CD4-positive, alpha-beta T cell (primary cell): ENCODE measurements around the gene SLPI. TPM values are rescaled to one million over a fixed set of nuclear protein-coding genes. Genes with fewer than 3 reads are reported as not detected.

Experiments used
- ATAC-seq: fragments of 200-7000 bp; cut with Tn5 transposase; one replicate; pipeline ENCODE4 v1.10.0; 2022; ENCODE audit warnings: mild to moderate bottlenecking; ENCODE audit not compliant: poor library complexity
- CTCF ChIA-PET: fragments of 350-600 bp; sonication (Branson Sonifier 250); formaldehyde crosslinking; loops from one replicate; lab custom pipeline; 2021; ENCODE audit warnings: antibody characterized with exemption, inconsistent platforms; lab: Charles Lee
- POLR2A ChIA-PET: fragments of 350-600 bp; sonication (Branson Sonifier 250); formaldehyde crosslinking; loops from one replicate; lab custom pipeline; 2021; ENCODE audit warnings: antibody characterized with exemption, inconsistent platforms; lab: Charles Lee
- DNase-seq, 14 experiments: peaks; one replicate each; pipeline ENCODE4 v3.0.0-alpha.2; 2013 to 2020; ENCODE audit warnings: mixed read lengths in 2 of 14
- H3K27ac ChIP-seq, 2 donors: one replicate each; pipeline versions ENCODE4 v1.5.1 to v1.7.0; 2013; ENCODE audit warnings: low read length in 2 of 2, low read depth in 1 of 2, mild to moderate bottlenecking in 1 of 2
- H3K27me3 ChIP-seq, 2 experiments: 1 replicate in 1 of 2; 2 replicates in 1 of 2; pipeline versions ENCODE4 v1.6.1 to v1.7.0; 2013; ENCODE audit warnings: low read length in 2 of 2, control low read depth in 1 of 2, mild to moderate bottlenecking in 1 of 2, moderate library complexity in 1 of 2; ENCODE audit not compliant: insufficient read depth in 2 of 2, control insufficient read depth in 1 of 2
- H3K36me3 ChIP-seq: one replicate; pipeline ENCODE4 v1.6.1; 2013; ENCODE audit warnings: low read length, control low read depth; ENCODE audit not compliant: insufficient read depth
- H3K4me1 ChIP-seq: one replicate; pipeline ENCODE4 v1.6.1; 2013; ENCODE audit warnings: low read length, control low read depth; ENCODE audit not compliant: insufficient read depth
- H3K4me3 ChIP-seq: one replicate; pipeline ENCODE4 v1.5.1; 2013; ENCODE audit warnings: mild to moderate bottlenecking, low read length, moderate library complexity
- H3K9me3 ChIP-seq, 2 experiments: 1 replicate in 1 of 2; 2 replicates in 1 of 2; pipeline versions ENCODE4 v1.6.1 to v1.7.0; 2013; ENCODE audit warnings: low read length in 2 of 2, mild to moderate bottlenecking in 2 of 2, control low read depth in 1 of 2, moderate library complexity in 1 of 2; ENCODE audit not compliant: control insufficient read depth in 1 of 2, insufficient read depth in 1 of 2
- H3K27ac Mint-ChIP-seq: one replicate; pipeline ENCODE4 v1.8.0; 2020; ENCODE audit warnings: mixed read lengths
- H3K27me3 Mint-ChIP-seq: one replicate; pipeline ENCODE4 v1.8.0; 2021; ENCODE audit warnings: mixed read lengths
- H3K36me3 Mint-ChIP-seq: one replicate; pipeline ENCODE4 v1.8.0; 2021; ENCODE audit warnings: low read depth, mixed read lengths
- H3K4me1 Mint-ChIP-seq: one replicate; pipeline ENCODE4 v1.8.0; 2021; ENCODE audit warnings: low read depth, mixed read lengths
- H3K4me3 Mint-ChIP-seq: one replicate; pipeline ENCODE4 v1.8.0; 2020; ENCODE audit warnings: mild to moderate bottlenecking, mixed read lengths
- H3K9me3 Mint-ChIP-seq: one replicate; pipeline ENCODE4 v1.8.0; 2020; ENCODE audit warnings: mixed read lengths
- intact Hi-C, 2 experiments: fragments of 100-400 bp; cut with DNase I in 1 of 2; cut with micrococcal nuclease in 1 of 2; formaldehyde crosslinking; loops; one replicate each; pipeline versions ENCODE4 v1.15.1 to v1.9.0; 2023 to 2025; cut with DNase I, micrococcal nuclease
- total RNA-seq, 174 experiments: library from RNA in 2 of 174; stranded (reverse) in 2 of 174; gene quantifications; one replicate each; pipeline ENCODE4 v1.2.3 and lab custom pipeline; 2021 to 2026
- TF ChIP-seq, protein P1 (sequence below): fragments of 200-600 bp; IDR thresholded peaks from one replicate; pipeline ENCODE4 v1.8.0; 2022; ENCODE audit warnings: antibody characterized with exemption, mild to moderate bottlenecking

Gene SLPI
- total RNA-seq, 2 experiments from 2014 or later = not detected

DNA sequence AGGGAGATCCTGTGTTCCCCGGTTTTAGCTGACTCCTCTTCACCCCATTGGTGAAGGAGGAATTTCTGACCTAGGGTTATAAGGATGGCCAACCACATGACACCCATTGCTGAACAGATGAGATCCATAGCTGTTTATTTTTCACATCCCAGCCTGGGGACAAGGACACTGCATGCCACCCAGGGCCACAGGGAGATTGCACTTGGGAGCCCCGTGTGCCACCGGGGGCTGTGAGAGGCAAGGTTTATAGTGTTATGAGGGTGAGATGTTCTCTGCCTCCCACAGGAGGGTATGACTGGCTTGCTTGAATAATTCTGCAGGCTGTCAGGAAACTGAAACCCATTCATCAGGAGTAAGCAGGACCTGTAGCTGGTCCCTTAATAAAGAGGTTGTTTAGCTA lies 14.7 kb upstream of the SLPI start:
- CTCF ChIA-PET = interaction anchor here (0.8 kb wide), 1 partner anchor 502 kb away, joined by 3 read pairs; no protein-coding TSS in a partner anchor
- H3K27me3 Mint-ChIP-seq = peaks cover 73% of the 10 kb centered on the region
- Histone ChIP-seq H3K27me3 (peaks cover 2 to 11% of the 10 kb centered on the region in 2 experiments), H3K4me3 (no peak overlapping the region), H3K4me1 (no peaks in the 10 kb centered on the region), H3K9me3 (no peaks in the 10 kb centered on the region), H3K36me3 (no peaks in the 10 kb centered on the region), H3K27ac (no peak overlapping the region)
- TF ChIP-seq, protein P1, sequence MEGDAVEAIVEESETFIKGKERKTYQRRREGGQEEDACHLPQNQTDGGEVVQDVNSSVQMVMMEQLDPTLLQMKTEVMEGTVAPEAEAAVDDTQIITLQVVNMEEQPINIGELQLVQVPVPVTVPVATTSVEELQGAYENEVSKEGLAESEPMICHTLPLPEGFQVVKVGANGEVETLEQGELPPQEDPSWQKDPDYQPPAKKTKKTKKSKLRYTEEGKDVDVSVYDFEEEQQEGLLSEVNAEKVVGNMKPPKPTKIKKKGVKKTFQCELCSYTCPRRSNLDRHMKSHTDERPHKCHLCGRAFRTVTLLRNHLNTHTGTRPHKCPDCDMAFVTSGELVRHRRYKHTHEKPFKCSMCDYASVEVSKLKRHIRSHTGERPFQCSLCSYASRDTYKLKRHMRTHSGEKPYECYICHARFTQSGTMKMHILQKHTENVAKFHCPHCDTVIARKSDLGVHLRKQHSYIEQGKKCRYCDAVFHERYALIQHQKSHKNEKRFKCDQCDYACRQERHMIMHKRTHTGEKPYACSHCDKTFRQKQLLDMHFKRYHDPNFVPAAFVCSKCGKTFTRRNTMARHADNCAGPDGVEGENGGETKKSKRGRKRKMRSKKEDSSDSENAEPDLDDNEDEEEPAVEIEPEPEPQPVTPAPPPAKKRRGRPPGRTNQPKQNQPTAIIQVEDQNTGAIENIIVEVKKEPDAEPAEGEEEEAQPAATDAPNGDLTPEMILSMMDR = no peak
- intact Hi-C loops = no loop called here
- no peak overlapping the region for H3K27ac Mint-ChIP-seq
- no peaks in the 10 kb centered on the region for H3K36me3 Mint-ChIP-seq
- H3K4me1 Mint-ChIP-seq = no peaks in the 10 kb centered on the region
- H3K4me3 Mint-ChIP-seq = no peak overlapping the region
- H3K9me3 Mint-ChIP-seq = no peaks in the 10 kb centered on the region
- DNase-seq (no peak), ATAC-seq (no peak)
- POLR2A ChIA-PET = no interaction called here

DNA sequence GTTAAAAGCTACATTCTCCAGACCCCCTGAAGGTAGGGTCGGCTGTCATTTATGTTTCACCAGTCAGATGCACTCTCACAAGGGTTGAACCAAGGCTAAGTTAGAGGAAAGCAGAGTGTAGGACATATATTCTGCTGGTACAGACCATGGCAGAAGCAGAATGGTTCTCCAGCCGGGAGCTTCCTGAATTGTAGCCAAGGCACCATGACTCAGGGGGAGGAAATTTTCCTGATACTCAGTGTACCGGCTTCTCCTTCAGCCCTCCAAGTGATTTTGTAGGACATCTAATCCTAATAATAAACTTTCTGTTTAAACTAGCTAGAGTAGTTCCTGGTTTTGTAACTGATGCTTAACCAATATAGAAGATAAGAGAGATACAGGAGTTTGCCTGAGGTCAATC lies 14.2 kb upstream of the SLPI start:
- intact Hi-C loops = no loop called here
- H3K27me3 Mint-ChIP-seq = peaks cover 69% of the 10 kb centered on the region
- no peaks in the 10 kb centered on the region for H3K4me1 Mint-ChIP-seq

DNA sequence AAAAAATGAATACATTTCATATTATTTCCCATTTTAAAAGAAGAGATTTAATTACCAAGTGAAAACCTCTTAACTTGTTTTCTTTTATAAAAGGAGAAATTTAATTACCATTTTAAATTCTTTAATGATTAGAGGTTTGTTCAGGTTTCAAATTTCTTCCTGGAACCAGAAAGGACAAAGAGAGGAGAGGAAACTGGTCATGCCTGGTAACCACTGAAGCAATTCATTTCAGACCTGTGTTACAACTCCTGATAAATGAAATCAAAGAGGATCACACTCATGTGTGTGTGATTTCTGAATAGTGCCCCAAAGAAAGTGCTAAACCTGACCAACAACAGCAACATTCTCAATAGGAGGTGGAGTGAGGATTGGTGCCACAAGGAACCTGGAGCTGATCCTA lies 12.6 kb upstream of the SLPI start:
- DNase-seq (no peak), ATAC-seq (no peak)
- no peak overlapping the region for H3K4me3 ChIP-seq
- H3K27ac ChIP-seq = no peak overlapping the region
- H3K36me3 ChIP-seq = no peaks in the 10 kb centered on the region
- Mint-ChIP-seq H3K4me1 (no peaks in the 10 kb centered on the region), H3K9me3 (no peaks in the 10 kb centered on the region), H3K4me3 (no peak overlapping the region), H3K36me3 (no peaks in the 10 kb centered on the region), H3K27ac (no peak overlapping the region), H3K27me3 (peaks cover 61% of the 10 kb centered on the region)
- TF ChIP-seq, protein P1 = no peak
- ChIA-PET POLR2A (no interaction called here), CTCF (no interaction called here)
- H3K27me3 ChIP-seq = peaks cover 3 to 4% of the 10 kb centered on the region in 2 experiments
- H3K9me3 ChIP-seq = no peaks in the 10 kb centered on the region
- intact Hi-C loops = no loop called here
- H3K4me1 ChIP-seq = no peaks in the 10 kb centered on the region

More for the DNA sequence above, 14.2 kb upstream of the SLPI start:
- ChIA-PET POLR2A (no interaction called here), CTCF (interaction anchor here (0.8 kb wide), 1 partner anchor 503 kb away, joined by 3 read pairs; no protein-coding TSS in a partner anchor)
- Histone ChIP-seq H3K27ac (no peak overlapping the region), H3K36me3 (no peaks in the 10 kb centered on the region), H3K4me3 (no peak overlapping the region), H3K4me1 (no peaks in the 10 kb centered on the region), H3K27me3 (peaks cover 2 to 11% of the 10 kb centered on the region in 2 experiments), H3K9me3 (no peaks in the 10 kb centered on the region)
- no peak overlapping the region for H3K27ac Mint-ChIP-seq
- no peaks in the 10 kb centered on the region for H3K36me3 Mint-ChIP-seq
- DNase-seq = no peak
- TF ChIP-seq, protein P1 = no peak
- H3K9me3 Mint-ChIP-seq = no peaks in the 10 kb centered on the region
- H3K4me3 Mint-ChIP-seq = no peak overlapping the region
- ATAC-seq = no peak
